Mucosa of stomach (tissue), 1 donor: ENCODE results near the gene LAMTOR3.

ENCODE experiments used
- H3K27me3 ChIP-seq: one replicate; pipeline ENCODE4 v1.7.0; 2013; ENCODE audit warnings: mild to moderate bottlenecking, low read length; ENCODE audit not compliant: control insufficient read depth, insufficient read depth
- H3K36me3 ChIP-seq: one replicate; pipeline ENCODE4 v1.7.0; 2013; ENCODE audit warnings: low read length; ENCODE audit not compliant: control insufficient read depth, insufficient read depth
- H3K4me1 ChIP-seq: one replicate; pipeline ENCODE4 v1.7.0; 2013; ENCODE audit warnings: mild to moderate bottlenecking, low read length; ENCODE audit not compliant: control insufficient read depth, insufficient read depth
- H3K4me3 ChIP-seq: one replicate; pipeline ENCODE4 v1.7.0; 2013; ENCODE audit warnings: low read length
- H3K9ac ChIP-seq: one replicate; pipeline ENCODE4 v1.7.0; 2013; ENCODE audit warnings: mild to moderate bottlenecking, low read length, moderate library complexity
- H3K9me3 ChIP-seq: one replicate; pipeline ENCODE4 v1.7.0; 2013; ENCODE audit warnings: mild to moderate bottlenecking, low read length, moderate library complexity; ENCODE audit not compliant: control insufficient read depth
- donor health status: Pancreatic carcinoma.

The LAMTOR3 gene

GRCh38 chr4:99887837-99888236 lies 6.4 kb downstream of the LAMTOR3 start:
- H3K36me3 ChIP-seq: no peaks in the 10 kb centered on the region
- H3K9me3 ChIP-seq: no peaks in the 10 kb centered on the region
- no peak overlapping the region for H3K9ac ChIP-seq
- no peak overlapping the region for H3K4me3 ChIP-seq
- no peaks in the 10 kb centered on the region for H3K27me3 ChIP-seq
- H3K4me1 ChIP-seq: peaks cover 2% of the 10 kb centered on the region

GRCh38 chr4:99886146-99886545 lies 8.1 kb downstream of the LAMTOR3 start:
- H3K36me3 ChIP-seq: no peaks in the 10 kb centered on the region
- H3K27me3 ChIP-seq: no peaks in the 10 kb centered on the region
- H3K9me3 ChIP-seq: no peaks in the 10 kb centered on the region
- no peak overlapping the region for H3K9ac ChIP-seq
- no peak overlapping the region for H3K4me3 ChIP-seq
- H3K4me1 ChIP-seq: no peaks in the 10 kb centered on the region

GRCh38 chr4:99885687-99886086 lies 8.5 kb downstream of the LAMTOR3 start:
- no peaks in the 10 kb centered on the region for H3K4me1 ChIP-seq
- no peaks in the 10 kb centered on the region for H3K36me3 ChIP-seq
- H3K4me3 ChIP-seq: no peak overlapping the region
- H3K27me3 ChIP-seq: no peaks in the 10 kb centered on the region
- no peaks in the 10 kb centered on the region for H3K9me3 ChIP-seq
- no peak overlapping the region for H3K9ac ChIP-seq

GRCh38 chr4:99885063-99885664 lies 9.1 kb downstream of the LAMTOR3 start:
- Histone ChIP-seq H3K4me3 (no peak overlapping the region), H3K9ac (no peak overlapping the region), H3K27me3 (no peaks in the 10 kb centered on the region), H3K9me3 (no peaks in the 10 kb centered on the region), H3K4me1 (no peaks in the 10 kb centered on the region), H3K36me3 (no peaks in the 10 kb centered on the region)

- H3K4me3 ChIP-seq: no peak overlapping the region
- H3K36me3 ChIP-seq: no peaks in the 10 kb centered on the region
- H3K9me3 ChIP-seq: no peaks in the 10 kb centered on the region
- no peaks in the 10 kb centered on the region for H3K27me3 ChIP-seq
- H3K9ac ChIP-seq: no peak overlapping the region
- H3K4me1 ChIP-seq: no peaks in the 10 kb centered on the region
Measured at GRCh38 chr4:99879458-99879857, 14.8 kb downstream of the LAMTOR3 start.

GRCh38 chr4:99878604-99879003 lies 15.6 kb downstream of the LAMTOR3 start:
- Histone ChIP-seq H3K4me3 (no peak overlapping the region), H3K27me3 (no peaks in the 10 kb centered on the region), H3K9me3 (no peaks in the 10 kb centered on the region), H3K36me3 (no peaks in the 10 kb centered on the region), H3K9ac (no peak overlapping the region), H3K4me1 (no peaks in the 10 kb centered on the region)

GRCh38 chr4:99876946-99877345 lies 17.3 kb downstream of the LAMTOR3 start:
- no peaks in the 10 kb centered on the region for H3K9me3 ChIP-seq
- no peaks in the 10 kb centered on the region for H3K27me3 ChIP-seq
- H3K36me3 ChIP-seq: no peaks in the 10 kb centered on the region
- no peak overlapping the region for H3K4me3 ChIP-seq
- H3K4me1 ChIP-seq: no peaks in the 10 kb centered on the region
- H3K9ac ChIP-seq: no peak overlapping the region

GRCh38 chr4:99875071-99875470 lies 19.2 kb downstream of the LAMTOR3 start:
- Histone ChIP-seq H3K4me3 (no peak overlapping the region), H3K27me3 (no peaks in the 10 kb centered on the region), H3K4me1 (no peaks in the 10 kb centered on the region), H3K9ac (no peak overlapping the region), H3K36me3 (no peaks in the 10 kb centered on the region), H3K9me3 (no peaks in the 10 kb centered on the region)

GRCh38 chr4:99872570-99872969 lies 21.7 kb downstream of the LAMTOR3 start:
- no peaks in the 10 kb centered on the region for H3K4me1 ChIP-seq
- H3K4me3 ChIP-seq: no peak overlapping the region
- no peak overlapping the region for H3K9ac ChIP-seq
- H3K36me3 ChIP-seq: no peaks in the 10 kb centered on the region
- H3K9me3 ChIP-seq: no peaks in the 10 kb centered on the region
- H3K27me3 ChIP-seq: no peaks in the 10 kb centered on the region

GRCh38 chr4:99868126-99868596 lies 26.1 kb downstream of the LAMTOR3 start:
- H3K27me3 ChIP-seq: no peaks in the 10 kb centered on the region
- H3K4me1 ChIP-seq: no peaks in the 10 kb centered on the region
- H3K9ac ChIP-seq: no peak overlapping the region
- no peaks in the 10 kb centered on the region for H3K36me3 ChIP-seq
- H3K9me3 ChIP-seq: no peaks in the 10 kb centered on the region
- no peak overlapping the region for H3K4me3 ChIP-seq

- Histone ChIP-seq H3K9me3 (no peaks in the 10 kb centered on the region), H3K4me3 (no peak overlapping the region), H3K36me3 (no peaks in the 10 kb centered on the region), H3K27me3 (no peaks in the 10 kb centered on the region), H3K4me1 (no peaks in the 10 kb centered on the region), H3K9ac (no peak overlapping the region)
Measured at GRCh38 chr4:99863804-99864203, 30.4 kb downstream of the LAMTOR3 start.

- H3K36me3 ChIP-seq: no peaks in the 10 kb centered on the region
- H3K9ac ChIP-seq: no peak overlapping the region
- no peaks in the 10 kb centered on the region for H3K27me3 ChIP-seq
- no peak overlapping the region for H3K4me3 ChIP-seq
- no peaks in the 10 kb centered on the region for H3K4me1 ChIP-seq
- no peaks in the 10 kb centered on the region for H3K9me3 ChIP-seq
Measured at GRCh38 chr4:99861120-99861905, 32.9 kb downstream of the LAMTOR3 start.
